ENCODE measurements around the gene SEMA5A. TPM values are rescaled to one million over a fixed set of nuclear protein-coding genes. Genes with fewer than 3 reads are reported as not detected.

The SEMA5A gene
- total RNA-seq, 1 experiment from 2014 or later: 9.3 TPM

- H3K4me3 Mint-ChIP-seq: no peak overlapping the region
- H3K27ac Mint-ChIP-seq: no peak overlapping the region
- no peak for ATAC-seq
- DNase-seq (ENCODE audit: low spot score): no peak
- no peaks in the 10 kb centered on the region for H3K27me3 Mint-ChIP-seq (ENCODE audit: low read depth)
- H3K36me3 Mint-ChIP-seq: peaks cover under 1% of the 10 kb centered on the region; the same call in 1 of the 2 replicates
- no peaks in the 10 kb centered on the region for H3K4me1 Mint-ChIP-seq
- no peak for TF ChIP-seq FOXP1 (CRISPR knock-in tag; IDR thresholded peaks at IDR 0.05; ENCODE audit: borderline replicate concordance)
- no peak for TF ChIP-seq NFYB (CRISPR knock-in tag; conservative IDR thresholded peaks at IDR 0.05; ENCODE audit: low read depth)
- no peak for TF ChIP-seq CREM (CRISPR knock-in tag; IDR thresholded peaks at IDR 0.05)
- TF ChIP-seq ZNF317 (CRISPR knock-in tag; IDR thresholded peaks at IDR 0.05; ENCODE audit: borderline replicate concordance, low read depth): no peak
- TF ChIP-seq CBFB (CRISPR knock-in tag; IDR thresholded peaks at IDR 0.05; ENCODE audit: low read depth): no peak
- no peak for TF ChIP-seq ATF3 (CRISPR knock-in tag; conservative IDR thresholded peaks at IDR 0.05)
- no peak for TF ChIP-seq E2F5 (CRISPR knock-in tag; IDR thresholded peaks at IDR 0.05)
- no peak for TF ChIP-seq TEAD4 (CRISPR knock-in tag; IDR thresholded peaks at IDR 0.05)
- H3K9me3 Mint-ChIP-seq: peaks cover 1% of the 10 kb centered on the region; the same call in 1 of the 2 replicates
- POLR2A ChIA-PET: no interaction called here
- CTCF ChIA-PET: interaction anchor here (0.8 kb wide), 1 partner anchor 242 kb away, joined by 3 read pairs; no protein-coding TSS in a partner anchor
These were observed 395.9 kb downstream of the SEMA5A start for GRCh38 chr5:9149988-9150387.

DNA sequence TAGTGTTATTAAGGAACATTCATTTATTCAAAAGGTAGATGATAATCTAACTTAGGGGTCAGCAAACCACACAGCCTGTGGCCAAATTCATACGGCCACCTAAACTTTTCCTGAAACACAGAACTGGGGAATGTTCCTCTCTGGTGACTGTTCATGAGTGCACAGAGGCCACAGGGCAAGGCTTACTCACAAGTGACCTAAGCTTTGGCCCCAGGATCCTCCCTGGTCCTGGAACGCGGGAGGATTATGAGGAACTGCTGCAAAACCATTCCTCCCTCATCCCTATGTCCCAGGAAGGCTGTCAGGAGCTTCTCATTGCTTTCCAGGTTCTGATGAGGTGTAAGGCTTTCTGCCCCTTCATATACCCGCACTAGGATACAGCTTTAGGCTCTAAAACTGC lies 397.6 kb downstream of the SEMA5A start:
- ATAC-seq: no peak
- Mint-ChIP-seq H3K27ac (no peak overlapping the region), H3K36me3 (peaks cover 7% of the 10 kb centered on the region; the same call in 1 of the 2 replicates), H3K27me3 (ENCODE audit: low read depth) (no peaks in the 10 kb centered on the region), H3K9me3 (peaks cover 7% of the 10 kb centered on the region), H3K4me3 (no peak overlapping the region), H3K4me1 (no peaks in the 10 kb centered on the region)
- TF ChIP-seq HMGA2 (CRISPR knock-in tag; IDR thresholded peaks at IDR 0.05) (no peak), PRRX2 (CRISPR knock-in tag; IDR thresholded peaks at IDR 0.05) (no peak), FOXP1 (CRISPR knock-in tag; IDR thresholded peaks at IDR 0.05; ENCODE audit: borderline replicate concordance) (no peak), GTF2I (CRISPR knock-in tag; conservative IDR thresholded peaks at IDR 0.05) (no peak), CBFB (CRISPR knock-in tag; IDR thresholded peaks at IDR 0.05; ENCODE audit: low read depth) (no peak), NFYB (CRISPR knock-in tag; conservative IDR thresholded peaks at IDR 0.05; ENCODE audit: low read depth) (no peak), ZNF263 (CRISPR knock-in tag; IDR thresholded peaks at IDR 0.05; ENCODE audit: low read depth) (no peak), SOX15 (CRISPR knock-in tag; IDR thresholded peaks at IDR 0.05) (no peak), SMAD4 (CRISPR knock-in tag; IDR thresholded peaks at IDR 0.05) (no peak), TEAD4 (CRISPR knock-in tag; IDR thresholded peaks at IDR 0.05) (no peak), PREB (CRISPR knock-in tag; IDR thresholded peaks at IDR 0.05; ENCODE audit: borderline replicate concordance) (no peak), EMX1 (CRISPR knock-in tag; IDR thresholded peaks at IDR 0.05) (no peak), JAZF1 (CRISPR knock-in tag; IDR thresholded peaks at IDR 0.05) (no peak), KAT7 (CRISPR knock-in tag; IDR thresholded peaks at IDR 0.05; ENCODE audit: borderline replicate concordance) (no peak)
- no peak for DNase-seq (ENCODE audit: low spot score)
- POLR2A ChIA-PET: no interaction called here
- CTCF ChIA-PET: no interaction called here

GRCh38 chr5:9140711-9141110 lies 405.2 kb downstream of the SEMA5A start:
- Mint-ChIP-seq H3K4me3 (no peak overlapping the region), H3K36me3 (peaks cover 7% of the 10 kb centered on the region; the same call in 1 of the 2 replicates), H3K9me3 (peaks cover 11% of the 10 kb centered on the region), H3K27ac (no peak overlapping the region), H3K4me1 (0 out of 2 replicates have a peak, but pooled peaks cover 3% of the 10 kb centered on the region), H3K27me3 (ENCODE audit: low read depth) (no peaks in the 10 kb centered on the region)
- CTCF ChIA-PET: no interaction called here
- ATAC-seq (no peak), DNase-seq (ENCODE audit: low spot score) (no peak)
- POLR2A ChIA-PET: no interaction called here
- no peak for TF ChIP-seq CDX4 (CRISPR knock-in tag; IDR thresholded peaks at IDR 0.05; ENCODE audit: borderline replicate concordance)
- TF ChIP-seq GRHL2 (CRISPR knock-in tag; IDR thresholded peaks at IDR 0.05; ENCODE audit: insufficient replicate concordance, severe bottlenecking): no peak
- TF ChIP-seq SMAD3 (CRISPR knock-in tag; IDR thresholded peaks at IDR 0.05; ENCODE audit: borderline replicate concordance): no peak
- no peak for TF ChIP-seq GABPB1 (CRISPR knock-in tag; IDR thresholded peaks at IDR 0.05)
- no peak for TF ChIP-seq ZMAT4 (CRISPR knock-in tag; IDR thresholded peaks at IDR 0.05)
- TF ChIP-seq RELA (CRISPR knock-in tag; IDR thresholded peaks at IDR 0.05; ENCODE audit: borderline replicate concordance): no peak
- TF ChIP-seq NR3C1 (CRISPR knock-in tag; conservative IDR thresholded peaks at IDR 0.05; ENCODE audit: low read depth): no peak
- TF ChIP-seq, protein P1, sequence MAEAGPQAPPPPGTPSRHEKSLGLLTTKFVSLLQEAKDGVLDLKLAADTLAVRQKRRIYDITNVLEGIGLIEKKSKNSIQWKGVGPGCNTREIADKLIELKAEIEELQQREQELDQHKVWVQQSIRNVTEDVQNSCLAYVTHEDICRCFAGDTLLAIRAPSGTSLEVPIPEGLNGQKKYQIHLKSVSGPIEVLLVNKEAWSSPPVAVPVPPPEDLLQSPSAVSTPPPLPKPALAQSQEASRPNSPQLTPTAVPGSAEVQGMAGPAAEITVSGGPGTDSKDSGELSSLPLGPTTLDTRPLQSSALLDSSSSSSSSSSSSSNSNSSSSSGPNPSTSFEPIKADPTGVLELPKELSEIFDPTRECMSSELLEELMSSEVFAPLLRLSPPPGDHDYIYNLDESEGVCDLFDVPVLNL (CRISPR knock-in tag; IDR thresholded peaks at IDR 0.05; ENCODE audit: borderline replicate concordance, low read depth): no peak
- TF ChIP-seq NR1H2 (CRISPR knock-in tag; IDR thresholded peaks at IDR 0.05): no peak

Data from WTC11 (cell line).